Stomach (tissue), 9 donors: ENCODE measurements around the gene SPACA1. TPM values are rescaled to one million over a fixed set of nuclear protein-coding genes. Genes with fewer than 3 reads are reported as not detected.

Experiments
- DNase-seq, 2 donors: peaks; one replicate each; pipeline versions ENCODE4 v3.0.0 to v3.0.0-alpha.2; 2013 to 2019
- H3K27ac ChIP-seq, 5 donors: fragments of 200-600 bp in 4 of 5; sonication (generic) in 4 of 5; one replicate each; pipeline ENCODE4 v1.5.1; 2013 to 2019; ENCODE audit warnings: mild to moderate bottlenecking in 1 of 5, moderate library complexity in 1 of 5
- H3K27me3 ChIP-seq, 3 donors: fragments of 200-600 bp; sonication (generic); one replicate each; pipeline ENCODE4 v1.5.1; 2017 to 2019; ENCODE audit warnings: mixed run types in 1 of 3
- H3K36me3 ChIP-seq, 4 donors: fragments of 200-600 bp; sonication (generic); 1 replicate in 3 of 4; 2 replicates in 1 of 4; pipeline ENCODE4 v1.5.1; 2016 to 2019
- H3K4me1 ChIP-seq, 4 donors: fragments of 200-600 bp; sonication (generic); one replicate each; pipeline ENCODE4 v1.5.1; 2016 to 2019
- H3K4me3 ChIP-seq, 4 donors: fragments of 200-600 bp; sonication (generic) in 3 of 4; one replicate each; pipeline ENCODE4 v1.5.1; 2016 to 2019; ENCODE audit warnings: mild to moderate bottlenecking in 1 of 4
- H3K9me3 ChIP-seq, 4 donors: fragments of 200-600 bp; sonication (generic); one replicate each; pipeline ENCODE4 v1.5.1; 2016 to 2019
- EP300 ChIP-seq: sonication (generic); formaldehyde crosslinking; IDR thresholded peaks from one replicate; pipeline ENCODE4 v1.6.1; 2017; ENCODE audit warnings: antibody characterized with exemption
- POLR2A ChIP-seq, 4 donors: fragments of 450-650 bp; IDR thresholded peaks; one replicate each; pipeline ENCODE4 v1.6.1; 2016; ENCODE audit warnings: antibody characterized with exemption in 4 of 4, control low read depth in 2 of 4, mild to moderate bottlenecking in 1 of 4, moderate library complexity in 1 of 4
- POLR2AphosphoS5 ChIP-seq, 3 donors: sonication (generic); formaldehyde crosslinking; IDR thresholded peaks; one replicate each; pipeline ENCODE4 v1.6.1; 2016; ENCODE audit warnings: antibody characterized with exemption in 3 of 3
- WGBS, 5 donors: extraction: QIAGEN DNeasy Blood & Tissue Kit in 3 of 5; methylation state at CpG; one replicate each; pipeline versions ENCODE4 v1.1.5 to v1.1.7; 2013 to 2018; 5-methylcytosine and 5-hydroxymethylcytosine counted together
- intact Hi-C: fragments of 100-400 bp; cut with DNase I; formaldehyde crosslinking; loops from one replicate; pipeline ENCODE4 v1.15.1; 2023; ENCODE audit warnings: low total_unique reads
- polyA plus RNA-seq, 3 donors: library from polyadenylated mRNA; stranded (reverse); fragments of 200-250 nt; gene quantifications; one replicate each; pipeline ENCODE4 v1.2.3, GENCODE V29; 2013
- total RNA-seq, 5 donors: library from RNA; depleted of rRNA; stranded (reverse); fragments of >200 nt; gene quantifications; one replicate each; pipeline versions ENCODE4 v1.1.0 to v1.2.3, GENCODE V29; 2014 to 2016
- TF ChIP-seq, protein P1 (sequence below), 7 experiments: fragments of 450-650 bp in 4 of 7; fragments of 200-600 bp in 3 of 7; sonication (generic) in 3 of 7; IDR thresholded peaks; one replicate each; pipeline ENCODE4 v1.5.1; 2016 to 2019; ENCODE audit warnings: antibody characterized with exemption in 7 of 7, control low read depth in 2 of 7, mild to moderate bottlenecking in 1 of 7
- donor health status: healthy with polysubstance abuse.
- donor health status: Bipolar disorder and iron deficiency.
- donor health status: healthy.

The SPACA1 gene
- total and polyA plus RNA-seq, 8 donors, result not detected

DNA sequence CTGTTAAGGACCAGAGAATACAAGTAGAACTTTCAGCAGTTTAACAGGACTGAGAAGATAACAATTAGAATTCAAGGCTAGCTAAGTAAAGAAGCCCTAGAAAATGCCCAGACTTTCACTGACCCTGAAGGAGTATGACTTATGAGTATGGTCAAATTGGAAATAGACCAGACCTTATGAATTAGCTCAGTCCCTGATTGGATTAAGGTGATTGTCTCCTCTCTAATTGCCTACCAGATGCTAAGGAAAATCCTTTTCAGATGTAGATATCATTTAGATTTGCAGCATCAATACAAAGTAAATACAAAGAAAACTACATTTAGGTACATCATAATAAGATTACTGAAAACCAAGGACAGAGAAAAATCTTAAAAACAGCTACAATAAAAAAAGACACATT is 59.6 kb downstream of the SPACA1 start:
- intact Hi-C loops, result no loop called here
- DNase-seq, result no peak

DNA sequence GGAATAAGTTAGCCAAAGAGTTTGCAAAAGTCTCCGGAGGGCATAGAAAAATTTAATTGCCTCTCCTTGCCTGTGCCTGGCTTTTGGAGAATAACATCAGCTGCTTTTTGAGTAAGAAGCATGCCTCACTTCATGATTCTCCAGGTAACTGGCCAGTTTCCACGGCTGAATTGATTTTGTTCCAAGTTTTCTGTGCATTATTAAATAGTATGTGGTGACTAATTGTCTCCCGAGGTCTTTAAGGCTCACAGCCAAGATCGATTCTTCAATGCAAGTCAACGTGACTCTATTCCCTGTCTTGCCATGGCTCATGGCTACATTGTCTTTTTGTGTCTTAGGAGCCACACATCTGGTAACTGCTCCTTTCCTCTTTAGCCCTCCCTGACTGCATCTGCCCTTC is 64.3 kb downstream of the SPACA1 start:
- DNase-seq, result no peak
- WGBS, 5 donors, result 60 to 73% (median 70%) methylated on average over 5 of the region's 5 CpGs
- no peak for TF ChIP-seq EP300
- no peak for TF ChIP-seq POLR2AphosphoS5 (IDR thresholded peaks at IDR 0.05)
- TF ChIP-seq, protein P1, sequence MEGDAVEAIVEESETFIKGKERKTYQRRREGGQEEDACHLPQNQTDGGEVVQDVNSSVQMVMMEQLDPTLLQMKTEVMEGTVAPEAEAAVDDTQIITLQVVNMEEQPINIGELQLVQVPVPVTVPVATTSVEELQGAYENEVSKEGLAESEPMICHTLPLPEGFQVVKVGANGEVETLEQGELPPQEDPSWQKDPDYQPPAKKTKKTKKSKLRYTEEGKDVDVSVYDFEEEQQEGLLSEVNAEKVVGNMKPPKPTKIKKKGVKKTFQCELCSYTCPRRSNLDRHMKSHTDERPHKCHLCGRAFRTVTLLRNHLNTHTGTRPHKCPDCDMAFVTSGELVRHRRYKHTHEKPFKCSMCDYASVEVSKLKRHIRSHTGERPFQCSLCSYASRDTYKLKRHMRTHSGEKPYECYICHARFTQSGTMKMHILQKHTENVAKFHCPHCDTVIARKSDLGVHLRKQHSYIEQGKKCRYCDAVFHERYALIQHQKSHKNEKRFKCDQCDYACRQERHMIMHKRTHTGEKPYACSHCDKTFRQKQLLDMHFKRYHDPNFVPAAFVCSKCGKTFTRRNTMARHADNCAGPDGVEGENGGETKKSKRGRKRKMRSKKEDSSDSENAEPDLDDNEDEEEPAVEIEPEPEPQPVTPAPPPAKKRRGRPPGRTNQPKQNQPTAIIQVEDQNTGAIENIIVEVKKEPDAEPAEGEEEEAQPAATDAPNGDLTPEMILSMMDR (IDR thresholded peaks at IDR 0.05), result no peak
- no peak for TF ChIP-seq POLR2A (IDR thresholded peaks at IDR 0.05)
- intact Hi-C loops, result no loop called here
- Histone ChIP-seq H3K36me3 (no peaks in the 10 kb centered on the region), H3K4me3 (no peak overlapping the region), H3K27me3 (peaks cover 0 to 5% (median 0%) of the 10 kb centered on the region in 3 donors), H3K27ac (no peak overlapping the region), H3K9me3 (peaks cover 0 to 6% (median 0%) of the 10 kb centered on the region in 4 donors), H3K4me1 (no peaks in the 10 kb centered on the region)

More for the DNA sequence above, 59.6 kb downstream of the SPACA1 start:
- Histone ChIP-seq H3K36me3 (no peaks in the 10 kb centered on the region), H3K9me3 (no peaks in the 10 kb centered on the region), H3K27me3 (no peaks in the 10 kb centered on the region), H3K4me1 (no peaks in the 10 kb centered on the region), H3K4me3 (no peak overlapping the region), H3K27ac (no peak overlapping the region)
- TF ChIP-seq, protein P1 (IDR thresholded peaks at IDR 0.05), result no peak
- no peak for TF ChIP-seq POLR2A (IDR thresholded peaks at IDR 0.05)
- no peak for TF ChIP-seq EP300
- no peak for TF ChIP-seq POLR2AphosphoS5 (IDR thresholded peaks at IDR 0.05)

DNA sequence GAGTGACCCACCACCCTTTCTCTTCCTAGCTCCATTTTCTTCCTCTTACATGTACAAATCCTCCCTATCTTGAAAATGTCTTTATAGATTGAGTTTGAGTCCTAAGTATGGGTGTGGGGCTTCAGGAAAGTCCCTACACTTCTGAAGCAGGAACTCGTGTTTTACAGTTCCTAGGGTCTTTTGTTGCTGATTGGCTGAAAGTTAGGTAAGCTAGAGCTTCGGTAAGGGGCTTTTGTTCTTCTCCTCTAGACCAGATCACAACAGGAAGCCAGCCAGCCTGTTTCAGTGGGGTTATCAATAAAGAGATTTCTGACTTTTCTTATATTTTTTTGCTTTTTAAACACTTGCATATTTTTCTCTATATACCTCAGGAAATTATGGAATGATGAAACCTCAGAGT is 67.2 kb downstream of the SPACA1 start:
- intact Hi-C loops, result no loop called here
- Histone ChIP-seq H3K27me3 (peaks cover 0 to 5% (median 0%) of the 10 kb centered on the region in 3 donors), H3K4me3 (no peak overlapping the region), H3K4me1 (no peaks in the 10 kb centered on the region), H3K27ac (no peak overlapping the region), H3K9me3 (peaks cover 0 to 6% (median 0%) of the 10 kb centered on the region in 4 donors), H3K36me3 (no peaks in the 10 kb centered on the region)
- no peak for TF ChIP-seq EP300
- no peak for TF ChIP-seq POLR2A (IDR thresholded peaks at IDR 0.05)
- no peak for TF ChIP-seq POLR2AphosphoS5 (IDR thresholded peaks at IDR 0.05)
- TF ChIP-seq, protein P1 (IDR thresholded peaks at IDR 0.05), result no peak
- 26 to 55% (median 33%) methylated on average over 2 of the region's 2 CpGs for WGBS, 5 donors
- DNase-seq, result no peak

DNA sequence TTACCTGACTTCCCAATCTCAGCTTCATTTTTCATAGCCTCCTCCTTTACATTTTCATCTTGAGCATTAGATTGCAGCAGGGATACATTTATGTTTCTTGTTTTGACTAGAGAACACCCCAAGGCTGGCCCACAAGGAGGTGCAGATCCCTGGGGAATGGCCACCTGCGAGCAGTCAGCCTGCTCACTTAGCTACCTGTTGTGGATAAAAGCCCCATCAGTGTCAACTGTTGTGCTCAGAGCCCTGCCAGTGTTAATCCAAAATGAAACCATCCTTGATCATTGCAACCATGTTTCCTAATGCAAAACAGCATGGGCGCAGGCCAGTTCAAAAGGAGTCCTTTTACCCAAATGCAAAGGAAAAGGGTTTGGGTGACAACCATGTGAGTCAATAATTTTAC is 67.7 kb downstream of the SPACA1 start:
- TF ChIP-seq, protein P1 (IDR thresholded peaks at IDR 0.05), result no peak
- TF ChIP-seq POLR2A (IDR thresholded peaks at IDR 0.05), result no peak
- no peak for TF ChIP-seq POLR2AphosphoS5 (IDR thresholded peaks at IDR 0.05)
- TF ChIP-seq EP300, result no peak
- Histone ChIP-seq H3K4me1 (no peaks in the 10 kb centered on the region), H3K36me3 (no peaks in the 10 kb centered on the region), H3K9me3 (peaks cover 0 to 6% (median 0%) of the 10 kb centered on the region in 4 donors), H3K4me3 (no peak overlapping the region), H3K27ac (no peak overlapping the region), H3K27me3 (peaks cover 0 to 5% (median 0%) of the 10 kb centered on the region in 3 donors)
- intact Hi-C loops, result no loop called here
- no peak for DNase-seq
- 27 to 89% (median 42%) methylated on average over 2 of the region's 2 CpGs for WGBS, 5 donors
